Gastrocnemius medialis (tissue), 4 donors: ENCODE results near the gene KIF7.

Experiments
- CTCF ChIP-seq, 5 experiments: fragments of 450-650 bp in 3 of 5; fragments of 200-600 bp in 2 of 5; sonication (generic) in 2 of 5; IDR thresholded peaks in 4 of 5; conservative IDR thresholded peaks in 1 of 5; 1 replicate in 4 of 5; 2 replicates in 1 of 5; pipeline ENCODE4 v1.5.1; 2016 to 2019; ENCODE audit warnings: antibody characterized with exemption in 5 of 5, mild to moderate bottlenecking in 3 of 5, moderate library complexity in 3 of 5
- POLR2A ChIP-seq, 2 donors: fragments of 450-650 bp; IDR thresholded peaks; one replicate each; pipeline ENCODE4 v1.6.1; 2017; ENCODE audit warnings: antibody characterized with exemption in 2 of 2, mild to moderate bottlenecking in 2 of 2, moderate library complexity in 2 of 2

- TF ChIP-seq CTCF (IDR thresholded peaks at IDR 0.05 in 4 of 5, conservative IDR thresholded peaks at IDR 0.05 in 1 of 5) (no peak), POLR2A (IDR thresholded peaks at IDR 0.05) (no peak)
Measured at GRCh38 chr15:89593018-89593417, 62.2 kb downstream of the KIF7 start.
